ENCODE data around the gene MCCD1. TPM values are rescaled to one million over a fixed set of nuclear protein-coding genes. Genes with fewer than 3 reads are reported as not detected.
"Not testable (repeated sequence)": the region's sequence is repeated elsewhere in the genome, so short reads cannot be mapped to it uniquely, and the experiment has no call there.

The MCCD1 gene
- total RNA-seq, 1 donor from 2014 or later = not detected

DNA sequence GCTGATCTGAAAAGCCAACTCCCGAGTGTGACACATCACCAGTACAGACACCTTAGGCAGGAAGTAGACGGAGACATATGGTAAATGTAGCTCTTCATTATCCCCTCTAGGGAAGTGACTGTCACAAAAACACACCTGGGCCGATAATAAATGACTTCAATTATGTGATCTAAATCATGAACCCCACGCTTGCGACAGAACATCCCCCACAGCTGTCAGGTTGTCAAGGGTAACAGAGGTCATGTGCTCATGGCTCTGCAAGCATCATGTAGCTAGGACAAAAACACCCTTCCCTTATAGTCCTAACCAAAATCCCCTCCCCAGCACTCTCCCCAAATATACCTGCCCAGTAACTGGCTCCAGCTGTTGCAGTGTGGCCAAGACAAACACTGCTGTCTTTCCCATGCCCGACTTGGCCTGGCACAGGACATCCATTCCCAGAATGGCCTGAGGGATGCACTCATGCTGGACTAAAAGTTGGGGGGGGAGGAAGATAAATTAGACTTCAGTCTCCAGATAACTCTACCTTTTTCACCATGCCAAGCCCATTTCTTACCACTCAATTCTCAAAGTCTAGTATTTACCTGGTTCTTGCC is 10.1 kb downstream of the MCCD1 start:
- no peak for ATAC-seq (ENCODE audit: poor library complexity)
- intact Hi-C loops (cut with DNase I) = no loop called here
- no peak for DNase-seq

DNA sequence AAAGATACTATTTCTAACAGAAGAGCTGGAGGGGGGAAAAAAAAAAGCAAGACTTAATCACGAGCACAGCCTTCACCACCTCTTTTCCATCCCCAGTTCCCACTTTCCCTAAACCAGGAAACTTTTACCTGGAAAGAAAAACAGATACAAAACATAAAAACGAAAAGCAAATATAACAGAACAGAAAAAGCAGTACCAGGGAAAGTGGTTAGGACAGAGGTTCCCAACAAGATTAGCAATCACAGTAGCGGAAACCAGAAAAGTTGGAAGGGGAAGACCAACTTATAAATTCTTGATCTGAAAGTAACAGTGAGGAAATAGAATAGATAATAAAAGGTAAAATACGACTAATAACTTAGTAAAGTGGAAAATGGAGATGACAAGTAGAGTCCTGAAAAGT is 11.9 kb downstream of the MCCD1 start:
- DNase-seq = no peak
- intact Hi-C loops (cut with DNase I) = no loop called here
- no peak for ATAC-seq (ENCODE audit: poor library complexity)

DNA sequence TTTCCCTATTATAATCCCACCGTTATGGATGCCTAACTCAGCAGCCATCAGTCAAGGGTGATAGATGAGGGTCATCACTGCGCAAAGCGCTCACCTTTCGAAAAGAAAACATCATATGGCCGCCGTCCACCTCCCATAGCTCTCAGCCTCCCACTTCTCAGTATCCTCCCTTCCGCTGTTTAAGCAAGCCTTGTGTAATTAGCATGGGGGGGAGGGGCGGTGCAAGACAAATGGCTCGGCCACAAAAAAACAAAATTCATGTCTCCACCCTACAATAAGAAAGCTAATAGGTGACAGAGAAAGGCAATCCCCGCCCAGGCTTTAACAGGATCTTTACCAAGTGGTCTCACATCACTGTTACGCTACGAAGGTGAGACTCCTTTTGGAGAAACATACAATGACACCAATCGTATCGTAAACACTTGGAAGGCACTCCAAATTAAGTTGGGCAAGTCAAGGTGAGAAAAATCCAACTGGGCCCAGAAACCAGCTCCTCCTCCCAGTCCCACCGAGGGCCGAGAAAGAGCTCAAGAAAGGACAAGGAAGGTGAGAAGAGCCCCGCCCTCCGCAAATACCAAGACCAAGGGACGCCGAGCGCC is 12.4 kb downstream of the MCCD1 start:
- ATAC-seq (ENCODE audit: poor library complexity) (peak; percentile 23), DNase-seq (peak; percentile 51)
- intact Hi-C loops (cut with DNase I) = no loop called here

DNA sequence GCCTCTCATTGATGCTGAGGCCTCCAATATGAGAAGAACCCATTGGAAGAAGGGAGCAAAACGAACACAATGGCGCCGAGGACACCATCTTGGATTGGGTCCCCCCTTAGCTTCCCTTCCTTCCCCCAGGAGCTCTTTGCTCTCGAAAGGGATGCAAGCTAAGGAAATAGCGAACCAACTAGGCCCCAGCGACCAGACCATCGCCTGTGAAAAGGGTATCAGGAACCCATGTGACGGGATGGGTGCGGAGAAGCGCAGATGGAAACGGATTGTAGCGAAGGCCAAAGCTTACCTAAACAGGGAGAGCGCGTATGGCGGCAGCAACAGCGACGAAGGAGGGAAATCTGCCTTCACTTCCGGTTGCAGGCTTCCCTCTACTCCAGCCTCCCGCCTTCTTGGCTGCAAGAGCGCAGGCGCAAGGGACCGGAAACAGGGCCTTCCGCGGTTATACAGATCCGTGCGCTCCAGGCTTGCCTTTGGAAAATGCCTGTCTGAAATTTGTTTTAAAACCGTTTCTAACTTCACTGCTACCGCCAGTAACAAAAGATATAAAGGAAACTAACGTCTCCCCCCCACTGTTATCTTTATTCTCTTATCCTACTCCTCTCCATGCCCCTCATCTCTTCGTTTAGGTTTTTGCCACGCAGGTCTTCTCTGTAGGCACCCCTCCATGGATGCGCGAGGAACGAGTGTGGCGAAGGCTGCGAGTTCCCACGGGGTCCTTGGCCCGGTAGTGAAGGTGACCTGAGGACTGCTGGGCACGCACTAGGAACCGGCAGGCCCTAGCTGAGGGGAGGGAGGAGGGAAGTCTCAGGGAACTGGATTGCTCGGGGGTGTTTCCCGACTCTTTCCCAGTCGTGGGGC is 13.1 kb downstream of the MCCD1 start, which contains the start of gene DDX39B:
TSS of gene DDX39B (minus strand) at position 346 of the 864 bp plus-strand sequence. CDS start 1,471 bp downstream, outside the sequence.
- intact Hi-C loops (cut with DNase I) = no loop called here
- ATAC-seq (ENCODE audit: poor library complexity) (peak; percentile 96), DNase-seq (peak; percentile 97)

DNA sequence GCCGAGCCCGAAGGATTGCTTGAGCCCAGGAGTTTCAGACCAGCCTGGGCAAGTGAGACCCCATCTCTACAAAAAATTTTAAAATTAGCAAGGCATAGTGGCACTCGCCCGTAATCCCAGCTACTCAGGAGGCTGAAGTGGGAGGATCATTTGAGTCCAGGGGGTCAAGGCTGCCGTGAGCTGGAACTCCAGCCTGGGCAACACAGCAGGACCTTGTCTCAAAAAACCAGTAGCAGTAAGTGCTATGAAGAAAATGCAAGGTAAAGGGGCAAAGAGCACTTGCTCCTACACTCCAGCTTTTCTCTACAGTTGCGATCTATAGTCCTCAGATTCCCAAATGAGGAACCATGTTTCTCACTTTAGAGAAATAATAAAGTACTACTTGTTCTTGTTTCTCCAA is 14.9 kb downstream of the MCCD1 start:
- intact Hi-C loops (cut with DNase I) = no loop called here
- no peak for ATAC-seq (ENCODE audit: poor library complexity)
- no peak for DNase-seq

DNA sequence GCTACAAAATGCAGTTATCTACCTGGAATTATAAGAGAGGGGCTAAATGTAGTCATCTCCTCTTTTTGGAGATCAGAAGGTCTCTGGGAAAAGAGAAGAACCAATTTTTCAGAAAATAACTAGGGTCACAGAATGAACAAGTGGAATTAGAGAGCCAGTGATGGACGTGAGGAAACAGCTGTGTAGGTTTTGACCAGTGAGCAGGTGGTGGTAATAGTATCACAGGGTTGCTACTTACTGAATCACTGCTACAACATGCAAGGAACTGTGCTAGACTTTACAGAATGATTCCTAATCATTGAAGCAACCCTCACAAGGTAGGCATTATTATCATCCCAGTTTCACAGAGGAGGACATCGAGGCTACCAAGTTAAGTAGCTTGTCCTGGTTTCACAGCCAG is 15.9 kb downstream of the MCCD1 start:
- ATAC-seq (ENCODE audit: poor library complexity) (no peak), DNase-seq (no peak)
- intact Hi-C loops (cut with DNase I) = loop anchor here (5.0 kb wide), 2 partner anchors 38 to 73 kb away; partner anchors contain the start of genes AIF1 and LTB

DNA sequence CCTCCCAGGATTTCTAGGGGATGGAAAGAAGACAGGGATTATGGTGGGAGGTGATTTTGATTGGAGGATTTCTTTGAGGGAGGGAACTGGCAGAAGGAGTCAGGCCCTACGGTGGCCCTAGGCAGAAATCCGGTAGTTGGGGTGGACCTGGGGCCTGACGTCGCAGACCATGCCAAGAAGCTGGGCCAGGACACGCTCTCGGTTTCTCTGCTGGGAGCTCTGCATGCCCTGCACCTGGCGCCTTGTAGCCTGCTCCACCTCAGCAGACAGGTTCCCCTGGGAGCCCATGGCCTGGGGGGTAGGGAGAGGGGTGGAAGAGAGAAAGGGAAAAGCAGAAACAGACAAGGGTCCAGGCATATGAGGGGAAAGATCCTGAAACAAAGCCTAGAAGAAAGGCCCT is 16.5 kb downstream of the MCCD1 start:
- DNase-seq (no peak), ATAC-seq (ENCODE audit: poor library complexity) (no peak)
- intact Hi-C loops (cut with DNase I) = loop anchor here (5.0 kb wide), 2 partner anchors 37 to 72 kb away; partner anchors contain the start of genes AIF1 and LTB

DNA sequence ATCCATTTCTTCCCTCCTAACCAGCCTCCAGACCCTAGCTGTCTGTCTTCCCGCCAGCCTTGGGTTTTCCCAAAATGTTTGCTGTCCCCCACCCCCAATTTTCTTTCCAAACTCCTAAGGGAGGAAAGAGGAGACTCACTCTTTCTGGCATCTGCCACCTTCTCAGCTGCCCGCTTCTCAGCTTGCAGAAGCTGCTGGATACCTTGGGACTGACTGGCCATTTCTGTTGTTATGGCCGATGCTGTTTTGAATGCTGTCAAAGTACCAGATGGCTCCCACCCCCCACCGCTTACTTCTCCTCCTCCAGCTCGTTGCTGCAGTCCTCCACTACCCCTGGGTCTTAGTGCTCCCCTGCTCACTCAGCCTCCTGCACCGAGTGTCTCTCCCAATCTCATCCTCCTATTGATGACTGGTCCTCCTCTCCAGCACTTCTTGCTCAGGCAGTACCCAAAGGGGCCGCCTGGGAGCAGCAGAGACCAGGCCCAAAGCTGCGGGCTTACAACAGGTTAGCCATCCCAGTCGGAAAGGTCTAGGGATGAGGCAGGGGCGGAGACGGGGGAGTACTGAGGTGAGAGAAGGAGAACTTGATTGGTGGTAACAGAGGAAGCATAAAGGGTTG is 17.7 kb downstream of the MCCD1 start, which contains the start of gene ATP6V1G2:
TSS of gene ATP6V1G2 (minus strand) at position 270 of the 619 bp plus-strand sequence. CDS start at position 221, 49 bp downstream.
- peak; percentile 84 for ATAC-seq (ENCODE audit: poor library complexity)
- peak; percentile 93 for DNase-seq
- intact Hi-C loops (cut with DNase I) = loop anchor here (2.0 to 5.0 kb wide), 3 partner anchors 36 to 71 kb away; partner anchors contain the start of genes AIF1 and LTB

DNA sequence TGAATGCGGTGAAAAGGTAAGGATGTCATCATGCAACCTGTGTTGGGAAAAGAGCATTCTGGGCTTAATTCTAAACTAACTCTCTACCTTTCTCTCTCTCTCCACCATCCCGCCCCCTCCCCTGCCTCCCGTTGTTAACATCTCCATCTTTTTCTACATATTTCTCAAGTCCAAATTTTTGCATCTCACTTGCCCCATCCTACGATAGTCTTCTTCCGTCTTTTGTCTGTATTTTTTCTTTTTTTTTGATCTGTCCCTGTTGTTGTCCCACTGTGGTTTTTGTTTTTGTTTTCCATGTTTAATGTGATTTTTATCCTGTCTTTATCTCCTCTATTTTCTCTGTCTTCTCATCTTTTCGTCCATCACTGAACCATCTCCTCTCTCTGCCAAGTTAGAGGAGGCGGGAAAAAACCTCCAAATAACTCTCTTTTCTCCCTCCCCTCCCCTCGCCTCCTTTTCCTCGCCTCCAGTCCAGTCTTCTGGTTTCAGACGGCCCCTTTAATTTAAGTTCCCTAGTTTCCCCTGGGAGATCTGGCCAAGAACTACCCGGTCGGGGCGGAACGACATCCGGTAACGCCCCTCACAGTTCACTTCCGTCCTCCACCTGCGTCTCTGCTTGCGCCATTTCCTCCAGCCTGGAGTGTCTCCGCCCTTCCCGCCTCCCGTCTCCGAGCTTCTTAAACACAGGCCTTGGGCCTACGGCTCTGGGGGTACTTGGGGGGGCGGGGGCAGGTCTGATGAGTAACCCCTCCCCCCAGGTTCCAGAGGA is 18.4 kb downstream of the MCCD1 start, which contains the start of gene NFKBIL1:
TSS of gene NFKBIL1 (plus strand) at position 651 of the 769 bp plus-strand sequence. CDS start at position 738, 87 bp downstream.
- DNase-seq (peak; percentile 97), ATAC-seq (ENCODE audit: poor library complexity) (peak; percentile 98)
- intact Hi-C loops (cut with DNase I) = loop anchor here (2.0 to 5.0 kb wide), 3 partner anchors 35 to 70 kb away; partner anchors contain the start of genes AIF1 and LTB

DNA sequence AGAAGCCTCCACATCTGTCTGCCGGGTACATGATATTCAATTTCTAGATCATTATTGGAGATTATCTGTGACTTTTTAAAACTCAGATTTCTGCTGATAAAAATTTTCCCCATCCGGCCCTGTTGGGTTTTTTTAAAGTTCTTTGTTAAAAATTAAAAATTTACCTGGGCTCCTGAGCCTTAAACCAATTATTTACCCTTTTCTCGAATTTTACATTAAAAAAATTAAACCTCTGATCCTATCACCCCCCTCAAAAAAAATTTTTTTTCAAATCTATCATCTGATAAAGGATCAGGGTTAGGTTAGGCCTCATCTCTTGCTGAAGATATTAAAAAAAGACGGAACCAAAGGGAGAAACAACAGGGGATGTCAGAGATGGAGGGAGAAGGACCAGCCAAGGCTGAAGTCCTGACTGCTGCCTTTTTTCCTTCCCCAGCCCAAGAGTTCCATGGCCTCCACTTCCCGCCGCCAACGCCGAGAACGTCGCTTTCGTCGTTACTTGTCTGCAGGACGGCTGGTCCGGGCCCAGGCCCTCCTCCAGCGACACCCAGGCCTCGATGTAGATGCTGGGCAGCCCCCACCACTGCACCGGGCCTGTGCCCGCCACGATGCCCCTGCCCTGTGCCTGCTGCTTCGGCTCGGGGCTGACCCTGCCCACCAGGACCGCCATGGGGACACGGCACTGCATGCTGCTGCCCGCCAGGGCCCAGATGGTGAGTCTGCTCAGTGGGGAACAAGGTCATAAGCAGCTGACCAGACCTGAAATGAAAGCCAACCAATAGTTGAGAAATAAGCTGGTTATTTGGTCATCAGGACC is 19.2 kb downstream of the MCCD1 start:
- ATAC-seq (ENCODE audit: poor library complexity) (no peak), DNase-seq (peak; percentile 44)
- intact Hi-C loops (cut with DNase I) = loop anchor here (2.0 to 5.0 kb wide), 3 partner anchors 34 to 69 kb away; partner anchors contain the start of genes AIF1 and LTB

DNA sequence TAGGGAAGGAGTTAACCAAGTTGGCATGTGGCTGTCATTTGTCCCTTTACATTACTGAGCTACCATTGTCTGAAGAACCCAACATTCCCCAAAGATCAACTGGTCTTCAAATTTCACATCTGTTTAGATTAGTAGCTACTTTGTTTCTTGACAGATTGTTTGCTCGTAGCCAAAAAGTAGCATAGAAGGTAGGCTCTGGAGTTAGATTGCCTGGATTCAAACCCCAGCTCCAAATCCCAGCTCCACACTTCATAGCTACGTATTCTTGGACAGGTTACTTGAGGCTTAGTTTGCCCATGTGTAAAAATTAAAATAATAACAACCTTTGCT is 19.7 kb downstream of the MCCD1 start:
- intact Hi-C loops (cut with DNase I) = loop anchor here (5.0 kb wide), 2 partner anchors 34 to 69 kb away; partner anchors contain the start of genes AIF1 and LTB
- DNase-seq (no peak), ATAC-seq (ENCODE audit: poor library complexity) (no peak)

DNA sequence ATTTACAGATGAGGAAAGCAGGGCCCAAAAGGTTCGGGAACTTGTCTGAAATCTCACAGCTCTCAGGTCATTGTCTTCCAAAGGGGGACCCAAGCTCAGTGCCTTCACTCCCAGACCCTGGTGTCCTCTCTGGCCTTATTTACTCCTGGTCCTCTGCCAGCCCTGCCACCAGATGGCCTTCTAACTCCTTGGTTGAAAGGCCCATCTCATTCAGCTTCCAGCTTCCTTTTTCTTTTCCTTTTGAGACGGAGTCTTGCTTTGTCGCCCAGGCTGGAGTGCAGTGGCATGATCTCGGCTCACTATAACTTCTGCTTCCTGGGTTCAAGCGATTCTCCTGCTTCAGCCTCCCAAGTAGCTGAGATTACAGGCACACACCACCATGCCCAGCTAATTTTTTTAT is 22.6 kb downstream of the MCCD1 start:
- intact Hi-C loops (cut with DNase I); ATAC-seq (ENCODE audit: poor library complexity): not testable (repeated sequence)
- DNase-seq = peak; percentile 73

DNA sequence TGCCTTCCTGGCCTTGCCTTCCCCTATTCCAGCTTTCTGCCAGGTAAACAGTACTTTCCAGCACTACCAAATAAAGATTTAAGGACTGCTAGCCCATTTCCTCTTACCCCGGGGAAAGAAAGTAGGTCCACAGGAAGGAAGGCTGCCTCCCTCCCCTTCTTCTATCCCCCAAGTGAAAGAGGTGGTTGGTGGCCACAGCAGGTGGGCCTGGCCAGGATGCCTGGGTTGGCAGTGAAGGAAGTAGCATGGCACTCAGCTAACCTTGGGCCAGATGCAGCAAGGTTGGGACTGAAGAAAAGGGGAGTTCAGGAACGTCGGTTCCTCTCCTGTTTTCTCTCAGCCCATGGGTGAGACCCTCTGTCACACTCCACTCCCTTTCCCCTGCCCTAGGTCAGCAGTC is 27.5 kb downstream of the MCCD1 start:
- DNase-seq = no peak
- intact Hi-C loops (cut with DNase I) = no loop called here
- no peak for ATAC-seq (ENCODE audit: poor library complexity)

DNA sequence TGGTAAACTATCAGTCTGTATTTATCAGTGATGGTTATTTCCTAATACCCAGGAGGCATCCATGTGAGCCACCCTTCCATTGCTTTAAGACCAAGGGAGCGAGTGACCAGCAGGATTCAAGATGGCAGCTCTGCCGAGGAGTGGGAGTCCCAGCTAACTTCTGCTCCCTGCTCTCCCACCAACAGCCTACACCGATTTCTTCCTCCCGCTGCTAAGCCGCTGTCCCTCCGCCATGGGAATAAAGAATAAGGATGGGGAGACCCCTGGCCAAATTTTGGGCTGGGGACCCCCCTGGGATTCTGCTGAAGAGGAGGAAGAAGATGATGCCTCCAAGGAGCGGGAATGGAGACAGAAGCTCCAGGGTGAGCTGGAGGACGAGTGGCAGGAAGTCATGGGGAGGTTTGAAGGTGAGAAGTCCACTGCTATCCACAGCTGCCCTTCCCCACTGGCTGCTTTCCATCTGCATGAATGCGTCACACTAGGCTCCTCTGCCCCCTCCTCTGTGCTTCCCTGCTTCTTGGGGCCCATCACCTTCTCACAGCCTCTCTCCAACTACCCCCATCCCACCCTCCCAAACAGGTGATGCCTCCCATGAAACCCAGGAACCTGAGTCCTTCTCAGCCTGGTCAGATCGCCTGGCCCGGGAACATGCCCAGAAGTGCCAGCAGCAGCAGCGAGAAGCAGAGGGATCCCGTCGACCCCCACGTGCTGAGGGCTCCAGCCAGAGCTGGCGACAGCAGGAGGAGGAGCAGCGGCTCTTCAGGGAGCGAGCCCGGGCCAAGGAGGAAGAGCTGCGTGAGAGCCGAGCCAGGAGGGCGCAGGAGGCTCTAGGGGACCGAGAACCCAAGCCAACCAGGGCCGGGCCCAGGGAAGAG is 28.9 kb downstream of the MCCD1 start:
- intact Hi-C loops (cut with DNase I) = no loop called here
- DNase-seq (peak; percentile 46), ATAC-seq (ENCODE audit: poor library complexity) (peak; percentile 8)

DNA sequence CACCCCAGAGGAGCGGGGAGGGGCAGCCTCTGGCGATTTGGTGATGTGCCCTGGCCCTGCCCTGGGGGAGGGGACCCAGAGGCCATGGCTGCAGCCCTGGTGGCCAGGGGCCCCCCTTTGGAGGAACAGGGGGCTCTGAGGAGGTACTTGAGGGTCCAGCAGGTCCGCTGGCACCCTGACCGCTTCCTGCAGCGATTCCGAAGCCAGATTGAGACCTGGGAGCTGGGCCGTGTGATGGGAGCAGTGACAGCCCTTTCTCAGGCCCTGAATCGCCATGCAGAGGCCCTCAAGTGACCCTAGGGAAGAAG is 29.5 kb downstream of the MCCD1 start:
- intact Hi-C loops (cut with DNase I) = no loop called here
- DNase-seq (no peak), ATAC-seq (ENCODE audit: poor library complexity) (no peak)

Data from Right ventricle myocardium superior (tissue), 1 donor.